ENCODE measurements around the gene RAMACL.

RAMACL gene

DNA sequence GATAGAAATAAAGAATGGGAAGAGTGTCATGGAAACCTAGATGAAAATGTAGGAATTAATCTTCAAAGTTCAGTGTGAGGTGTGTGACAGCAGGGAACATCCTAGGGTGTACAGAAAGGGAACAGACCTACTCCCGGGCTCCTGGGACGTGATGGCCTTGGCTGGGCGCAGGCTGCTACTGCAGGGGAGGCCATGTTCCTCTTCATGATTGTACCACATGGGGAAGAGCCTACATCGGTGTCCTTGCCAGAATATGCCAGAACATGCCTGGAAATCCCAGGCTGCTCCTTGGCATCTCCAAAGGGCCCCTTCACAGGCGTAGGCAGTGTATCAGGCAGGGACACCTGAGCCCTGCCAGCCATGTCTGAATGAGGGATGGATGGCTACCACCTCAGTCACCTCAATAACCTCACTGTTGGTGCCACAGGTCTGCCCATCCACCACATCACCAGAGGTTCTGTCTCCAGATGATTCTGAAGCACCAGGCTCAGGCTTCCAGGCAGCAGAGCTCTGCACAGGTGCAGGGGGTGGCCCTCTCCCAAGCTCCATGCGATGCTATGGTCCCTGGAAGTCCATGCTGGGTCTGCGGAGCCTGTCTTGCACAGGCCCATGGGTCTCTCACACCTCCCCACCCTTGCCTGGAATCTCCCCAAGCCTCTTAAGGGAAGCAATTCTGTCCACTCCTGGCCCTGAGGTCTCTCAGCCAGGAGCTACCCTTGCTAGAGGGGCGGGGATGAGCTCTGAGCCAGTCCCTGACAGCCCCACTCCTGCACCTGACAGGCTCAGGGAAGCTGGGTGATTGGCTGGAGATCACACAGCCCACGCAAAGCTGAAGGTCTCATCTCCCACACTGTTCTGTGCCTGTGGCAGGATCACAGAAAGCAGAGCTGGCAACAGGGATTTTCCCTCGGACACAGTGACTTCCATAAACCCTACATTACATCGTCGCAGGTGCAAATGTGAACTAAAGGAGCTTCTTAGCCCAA lies 20.2 kb downstream of the RAMACL start:
- Mint-ChIP-seq H3K4me3 (no peak overlapping the region), H3K36me3 (peaks cover 12 to 15% of the 10 kb centered on the region in 2 donors), H3K27ac (no peak overlapping the region), H3K4me1 (no peaks in the 10 kb centered on the region), H3K9me3 (no peaks in the 10 kb centered on the region), H3K27me3 (peaks cover 5 to 8% of the 10 kb centered on the region in 2 donors)
- DNase-seq, result no peak
- no peak for ATAC-seq (replicated peaks)

DNA sequence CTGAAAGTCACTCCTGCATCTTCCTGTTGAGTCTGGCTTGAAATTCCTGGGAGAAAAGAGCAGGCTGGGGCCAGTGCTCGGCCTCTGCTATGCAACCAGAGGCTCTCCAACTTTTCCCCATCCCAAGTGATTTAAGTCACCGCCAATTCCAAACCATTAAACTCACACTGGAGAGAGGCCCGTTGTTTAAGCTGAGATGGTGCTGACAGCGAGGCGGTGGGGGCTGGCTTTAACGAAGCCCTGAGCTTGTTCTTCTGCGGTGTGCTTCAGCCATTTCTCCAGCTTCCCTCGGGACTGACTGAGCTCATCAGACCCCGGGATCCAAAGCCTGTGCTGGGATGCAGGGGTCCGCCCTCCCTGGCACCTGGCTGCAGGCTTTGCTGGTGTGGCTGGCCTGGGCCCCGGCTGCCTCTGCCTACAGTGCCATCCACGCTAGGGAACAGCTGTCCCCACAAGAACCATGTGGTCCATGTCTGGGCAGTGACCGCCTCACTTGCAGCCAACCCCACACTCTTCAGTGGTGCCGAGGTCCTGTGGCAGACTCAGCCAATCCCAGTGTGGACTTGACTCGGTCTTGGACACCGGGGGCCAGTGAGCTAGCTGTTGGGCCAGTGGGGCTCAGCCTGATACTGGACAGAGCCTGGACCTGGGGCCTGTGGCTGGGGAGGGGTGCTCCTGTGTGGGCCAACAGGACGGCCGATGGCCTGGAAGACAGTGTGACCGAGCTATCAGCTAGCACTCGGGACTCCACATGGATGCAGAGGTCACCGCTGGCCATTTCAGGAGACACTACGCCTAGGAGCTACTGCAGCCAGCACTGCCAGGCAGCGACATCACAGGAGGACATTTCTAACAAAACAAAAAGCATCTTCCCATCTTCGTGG lies 21.2 kb downstream of the RAMACL start:
- no peak overlapping the region for H3K27ac Mint-ChIP-seq
- H3K4me1 Mint-ChIP-seq, result no peaks in the 10 kb centered on the region
- H3K36me3 Mint-ChIP-seq, result peaks cover 16 to 18% of the 10 kb centered on the region in 2 donors
- DNase-seq, result no peak
- no peak for ATAC-seq (replicated peaks)
- peaks cover 0 to 3% of the 10 kb centered on the region in 2 donors for H3K9me3 Mint-ChIP-seq
- H3K4me3 Mint-ChIP-seq, result no peak overlapping the region
- peaks cover 5 to 8% of the 10 kb centered on the region in 2 donors for H3K27me3 Mint-ChIP-seq

DNA sequence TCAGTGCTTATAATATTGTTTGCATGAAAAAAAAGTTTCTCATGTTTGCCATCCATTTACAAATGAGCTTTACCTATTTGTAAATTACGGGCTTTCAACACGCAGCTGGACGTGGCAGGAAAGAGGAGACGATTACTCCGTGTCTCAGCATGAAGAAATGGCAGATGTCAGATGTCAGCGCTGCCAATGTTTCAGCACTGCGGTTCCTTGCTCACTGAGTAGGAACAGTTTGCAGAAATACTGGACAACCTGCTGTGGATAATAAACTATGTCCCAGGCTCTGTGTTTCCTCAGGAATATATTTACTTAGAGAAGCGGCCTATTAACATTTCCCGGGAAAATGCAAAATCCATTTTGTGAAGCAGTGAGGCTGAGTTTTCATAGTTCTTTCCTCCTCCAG lies 22.7 kb downstream of the RAMACL start:
- DNase-seq (no peak), ATAC-seq (replicated peaks) (no peak)
- no peaks in the 10 kb centered on the region for H3K4me1 Mint-ChIP-seq
- peaks cover 5 to 8% of the 10 kb centered on the region in 2 donors for H3K27me3 Mint-ChIP-seq
- H3K27ac Mint-ChIP-seq, result no peak overlapping the region
- H3K36me3 Mint-ChIP-seq, result peaks cover 19 to 21% of the 10 kb centered on the region in 2 donors
- peaks cover 3 to 8% of the 10 kb centered on the region in 2 donors for H3K9me3 Mint-ChIP-seq
- no peak overlapping the region for H3K4me3 Mint-ChIP-seq

DNA sequence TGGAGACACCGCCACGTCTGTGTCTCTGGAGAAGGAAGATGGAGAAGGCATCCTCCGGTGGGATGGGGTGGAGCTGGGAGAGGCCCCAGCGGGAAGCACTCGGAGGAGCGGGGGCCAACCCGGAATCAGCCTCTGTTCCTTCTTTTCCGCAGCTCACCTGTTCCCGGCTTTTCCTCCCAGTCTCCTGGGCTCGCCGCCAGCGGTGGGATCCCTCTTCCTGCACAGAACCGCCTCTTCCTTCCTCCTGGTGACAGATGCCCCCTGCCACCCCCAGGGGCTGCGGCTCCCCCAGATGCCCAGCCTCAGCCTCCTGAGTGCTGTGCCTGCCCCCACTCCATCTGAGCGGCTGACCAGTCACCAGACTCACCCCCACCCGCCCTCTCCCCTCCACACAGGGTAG lies 23.3 kb downstream of the RAMACL start:
- H3K36me3 Mint-ChIP-seq, result peaks cover 19 to 21% of the 10 kb centered on the region in 2 donors
- DNase-seq (no peak), ATAC-seq (replicated peaks) (no peak)
- no peak overlapping the region for H3K27ac Mint-ChIP-seq
- H3K9me3 Mint-ChIP-seq, result peaks cover 3 to 8% of the 10 kb centered on the region in 2 donors
- no peak overlapping the region for H3K4me3 Mint-ChIP-seq
- H3K4me1 Mint-ChIP-seq, result no peaks in the 10 kb centered on the region
- H3K27me3 Mint-ChIP-seq, result peaks cover 5 to 8% of the 10 kb centered on the region in 2 donors

DNA sequence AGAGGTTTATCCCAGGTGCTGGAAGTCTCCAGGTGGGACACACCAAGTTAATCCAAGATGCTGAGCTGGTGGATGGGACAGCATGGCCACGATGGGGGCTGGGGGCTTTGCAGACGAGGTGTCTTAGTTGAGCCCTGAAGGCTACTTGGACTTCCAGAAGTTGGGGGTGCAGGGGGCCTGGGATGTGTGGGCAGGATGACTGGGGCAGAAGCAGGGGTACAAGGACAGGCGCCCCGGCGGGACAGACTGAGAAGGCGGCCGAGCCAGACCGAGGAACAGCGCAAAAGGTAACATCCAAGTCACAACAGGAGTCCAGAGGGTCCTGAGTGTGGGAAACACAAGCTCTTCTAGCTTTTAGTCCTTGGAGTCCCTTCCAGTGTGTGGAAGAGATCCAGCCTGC lies 23.8 kb downstream of the RAMACL start:
- H3K9me3 Mint-ChIP-seq, result peaks cover 3 to 8% of the 10 kb centered on the region in 2 donors
- H3K4me3 Mint-ChIP-seq, result no peak overlapping the region
- DNase-seq, result no peak
- H3K27me3 Mint-ChIP-seq, result peaks cover 5 to 8% of the 10 kb centered on the region in 2 donors
- no peaks in the 10 kb centered on the region for H3K4me1 Mint-ChIP-seq
- no peak overlapping the region for H3K27ac Mint-ChIP-seq
- H3K36me3 Mint-ChIP-seq, result peaks cover 19 to 21% of the 10 kb centered on the region in 2 donors
- ATAC-seq (replicated peaks), result no peak

GRCh38 chr6:166561771-166562359 lies 24.6 kb downstream of the RAMACL start:
- H3K27ac Mint-ChIP-seq, result no peak overlapping the region

DNA sequence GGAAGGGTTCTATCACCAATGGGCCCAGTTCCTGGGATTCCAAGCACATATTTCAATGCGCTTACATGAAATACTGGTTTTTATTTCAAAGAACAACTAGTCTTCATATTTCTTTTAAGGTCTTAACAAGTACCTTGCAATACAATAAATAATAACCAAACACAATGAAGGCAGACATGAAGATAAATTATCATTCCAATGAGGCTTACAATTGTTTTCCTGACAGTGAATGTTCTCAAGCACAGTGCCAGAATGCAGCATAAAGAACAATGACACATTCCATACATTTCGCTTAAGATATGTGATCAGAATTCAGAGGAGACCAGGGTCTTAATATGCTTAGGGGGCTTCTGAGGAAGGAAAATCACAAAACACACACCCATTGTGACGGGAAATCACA lies 26.3 kb downstream of the RAMACL start:
- peaks cover 20 to 22% of the 10 kb centered on the region in 2 donors for H3K27me3 Mint-ChIP-seq
- no peak overlapping the region for H3K27ac Mint-ChIP-seq
- ATAC-seq (replicated peaks) (no peak), DNase-seq (no peak)
- peaks cover 3 to 8% of the 10 kb centered on the region in 2 donors for H3K9me3 Mint-ChIP-seq
- peaks cover 19 to 21% of the 10 kb centered on the region in 2 donors for H3K36me3 Mint-ChIP-seq
- peaks cover 8 to 14% of the 10 kb centered on the region in 2 donors for H3K4me1 Mint-ChIP-seq
- H3K4me3 Mint-ChIP-seq, result no peak overlapping the region

More at GRCh38 chr6:166561771-166562359, 24.6 kb downstream of the RAMACL start:
- Mint-ChIP-seq H3K4me1 (peaks cover 4 to 7% of the 10 kb centered on the region in 2 donors), H3K36me3 (peaks cover 19 to 21% of the 10 kb centered on the region in 2 donors), H3K27me3 (peaks cover 13 to 14% of the 10 kb centered on the region in 2 donors), H3K9me3 (peaks cover 3 to 8% of the 10 kb centered on the region in 2 donors), H3K4me3 (no peak overlapping the region)
- ATAC-seq (replicated peaks), result no peak
- DNase-seq, result no peak

DNA sequence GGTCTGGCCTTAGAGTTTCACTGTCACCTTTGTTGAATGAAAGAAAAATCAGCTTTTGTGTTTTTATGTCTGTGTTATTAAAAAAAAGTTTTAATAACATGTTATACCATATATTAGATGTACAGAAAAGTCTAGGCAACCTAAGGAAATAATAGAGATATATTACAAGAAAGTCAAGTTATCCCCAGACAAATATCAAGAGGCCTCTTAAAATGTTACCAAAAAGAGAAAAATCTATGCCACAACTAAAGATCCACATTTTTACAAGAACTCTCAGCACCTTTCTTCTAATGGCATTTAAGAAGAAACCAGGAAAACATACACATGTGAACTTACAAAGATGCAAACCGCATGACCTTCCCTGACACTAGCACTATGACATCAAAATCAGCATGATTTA lies 26.8 kb downstream of the RAMACL start:
- no peak for DNase-seq
- H3K4me3 Mint-ChIP-seq, result no peak overlapping the region
- H3K36me3 Mint-ChIP-seq, result peaks cover 19 to 21% of the 10 kb centered on the region in 2 donors
- peaks cover 8 to 14% of the 10 kb centered on the region in 2 donors for H3K4me1 Mint-ChIP-seq
- ATAC-seq (replicated peaks), result no peak
- H3K9me3 Mint-ChIP-seq, result peaks cover 3 to 8% of the 10 kb centered on the region in 2 donors
- H3K27me3 Mint-ChIP-seq, result peaks cover 22% of the 10 kb centered on the region in 2 donors
- H3K27ac Mint-ChIP-seq, result no peak overlapping the region

GRCh38 chr6:166559211-166559610 lies 27.3 kb downstream of the RAMACL start:
- no peak for ATAC-seq (replicated peaks)
- no peak for DNase-seq
- Mint-ChIP-seq H3K27ac (no peak overlapping the region), H3K9me3 (peaks cover 3 to 8% of the 10 kb centered on the region in 2 donors), H3K27me3 (peaks cover 18 to 22% of the 10 kb centered on the region in 2 donors), H3K4me3 (no peak overlapping the region), H3K4me1 (peaks cover 8 to 14% of the 10 kb centered on the region in 2 donors), H3K36me3 (peaks cover 16 to 17% of the 10 kb centered on the region in 2 donors)

- ATAC-seq (replicated peaks) (no peak), DNase-seq (no peak)
- peaks cover 8 to 14% of the 10 kb centered on the region in 2 donors for H3K4me1 Mint-ChIP-seq
- no peak overlapping the region for H3K27ac Mint-ChIP-seq
- H3K4me3 Mint-ChIP-seq, result no peak overlapping the region
- peaks cover 17 to 22% of the 10 kb centered on the region in 2 donors for H3K27me3 Mint-ChIP-seq
- H3K9me3 Mint-ChIP-seq, result peaks cover 3 to 8% of the 10 kb centered on the region in 2 donors
- peaks cover 13 to 15% of the 10 kb centered on the region in 2 donors for H3K36me3 Mint-ChIP-seq
Observed at GRCh38 chr6:166558156-166559005, 28.1 kb downstream of the RAMACL start.

- peak; percentile 77 to 80 for ATAC-seq (replicated peaks)
- H3K27me3 Mint-ChIP-seq, result peaks cover 16 to 17% of the 10 kb centered on the region in 2 donors
- no peak for DNase-seq
- H3K4me3 Mint-ChIP-seq, result peak overlapping the region in 1 of 2 donors; percentile 48
- H3K27ac Mint-ChIP-seq, result no peak overlapping the region
- peaks cover 9 to 15% of the 10 kb centered on the region in 2 donors for H3K36me3 Mint-ChIP-seq
- H3K4me1 Mint-ChIP-seq, result peaks cover 8 to 14% of the 10 kb centered on the region in 2 donors
- H3K9me3 Mint-ChIP-seq, result peaks cover 3 to 8% of the 10 kb centered on the region in 2 donors
Observed at GRCh38 chr6:166556863-166557322, 29.6 kb downstream of the RAMACL start.

- H3K27me3 Mint-ChIP-seq, result peaks cover 17% of the 10 kb centered on the region in 2 donors
- peaks cover 8 to 14% of the 10 kb centered on the region in 2 donors for H3K4me1 Mint-ChIP-seq
- peaks cover 9 to 10% of the 10 kb centered on the region in 2 donors for H3K36me3 Mint-ChIP-seq
- H3K27ac Mint-ChIP-seq, result no peak overlapping the region
- no peak for DNase-seq
- H3K4me3 Mint-ChIP-seq, result no peak overlapping the region
- no peak for ATAC-seq (replicated peaks)
- peaks cover 3 to 8% of the 10 kb centered on the region in 2 donors for H3K9me3 Mint-ChIP-seq
Observed at GRCh38 chr6:166556336-166556735, 30.1 kb downstream of the RAMACL start.

DNA sequence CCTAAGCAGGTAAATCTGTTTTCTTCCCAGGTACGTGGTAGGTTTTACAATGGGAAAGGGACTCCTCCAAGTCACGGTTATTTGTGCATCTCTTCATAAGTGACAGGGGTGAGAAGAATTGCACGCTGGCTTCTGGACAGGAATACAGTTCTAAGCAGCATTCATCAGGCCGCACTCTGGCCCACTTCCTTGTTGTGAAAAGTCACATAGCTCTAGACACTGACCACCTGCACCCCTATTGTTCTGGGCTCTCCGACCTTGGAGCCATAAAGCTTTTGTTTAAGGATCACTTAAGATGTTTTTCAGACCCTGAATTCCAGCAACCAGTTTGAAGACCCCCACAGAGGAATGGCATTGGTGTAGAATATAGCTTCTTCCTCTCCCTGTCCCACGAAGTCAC lies 31.4 kb downstream of the RAMACL start:
- Mint-ChIP-seq H3K36me3 (peaks cover 4 to 7% of the 10 kb centered on the region in 2 donors), H3K9me3 (peaks cover 3 to 5% of the 10 kb centered on the region in 2 donors), H3K4me1 (peaks cover 8 to 14% of the 10 kb centered on the region in 2 donors), H3K27ac (no peak overlapping the region), H3K27me3 (peaks cover 17 to 21% of the 10 kb centered on the region in 2 donors), H3K4me3 (no peak overlapping the region)
- DNase-seq (no peak), ATAC-seq (replicated peaks) (no peak)
